ENCODE measurements around the gene RBMX. TPM values are rescaled to one million over a fixed set of nuclear protein-coding genes. Genes with fewer than 3 reads are reported as not detected.
"Not testable (repeated sequence)": the region's sequence is repeated elsewhere in the genome, so short reads cannot be mapped to it uniquely, and the experiment has no call there.

RBMX gene
- total RNA-seq, 2 donors from 2014 or later = 380 to 396 TPM

DNA sequence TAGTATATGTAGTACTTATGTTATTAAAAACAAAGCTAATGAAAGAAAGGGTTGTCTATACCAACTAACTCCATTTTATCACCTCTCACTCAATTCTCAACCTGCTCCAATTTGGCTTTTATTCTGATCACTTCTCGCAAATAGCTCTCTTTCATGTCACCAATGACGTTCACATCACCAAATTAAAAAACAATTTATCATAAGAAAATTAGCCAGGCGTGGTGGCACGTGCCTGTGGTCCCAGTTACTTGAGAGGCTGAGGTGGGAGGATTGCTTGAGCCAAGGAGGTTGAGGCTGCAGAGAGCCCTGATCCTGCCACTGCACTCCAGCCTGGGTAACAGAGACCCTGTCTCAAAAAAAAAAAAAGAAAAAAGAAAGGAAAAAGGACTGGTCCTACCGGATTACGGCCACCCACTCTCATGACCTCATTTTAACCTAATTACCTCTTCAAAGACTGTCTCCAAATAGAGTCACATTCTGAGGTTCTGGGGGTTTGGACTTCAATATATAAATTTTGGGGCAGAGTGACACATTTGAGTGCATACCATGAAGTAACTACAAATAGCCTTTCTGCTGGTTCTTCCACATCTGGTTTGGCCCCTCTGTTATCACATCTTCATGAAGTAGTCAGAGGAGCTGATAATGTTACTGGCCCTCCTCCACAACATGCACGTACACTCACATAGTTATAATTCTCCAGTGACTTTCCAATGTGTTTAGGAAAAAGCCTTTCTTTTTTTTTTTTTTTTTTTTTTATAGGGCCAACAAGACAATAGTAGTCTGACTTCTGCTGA is 15.8 kb upstream of the RBMX start:
- Histone ChIP-seq H3K4me1 (ENCODE audit: control insufficient read depth, insufficient read depth, low read length) (no peaks in the 10 kb centered on the region), H3K36me3 (ENCODE audit: control insufficient read depth, insufficient read depth, low read length) (no peaks in the 10 kb centered on the region), H3K9ac (ENCODE audit: extremely low read depth, low read length, poor library complexity, severe bottlenecking) (no peak overlapping the region), H3K27me3 (ENCODE audit: control insufficient read depth, insufficient read depth, low read length, poor library complexity, severe bottlenecking) (no peaks in the 10 kb centered on the region), H3K27ac (ENCODE audit: low read depth, low read length) (no peak overlapping the region), H3K9me3 (ENCODE audit: control insufficient read depth, low read length) (no peaks in the 10 kb centered on the region), H3K4me3 (ENCODE audit: low read length) (no peak overlapping the region)
- TF ChIP-seq, protein P1, sequence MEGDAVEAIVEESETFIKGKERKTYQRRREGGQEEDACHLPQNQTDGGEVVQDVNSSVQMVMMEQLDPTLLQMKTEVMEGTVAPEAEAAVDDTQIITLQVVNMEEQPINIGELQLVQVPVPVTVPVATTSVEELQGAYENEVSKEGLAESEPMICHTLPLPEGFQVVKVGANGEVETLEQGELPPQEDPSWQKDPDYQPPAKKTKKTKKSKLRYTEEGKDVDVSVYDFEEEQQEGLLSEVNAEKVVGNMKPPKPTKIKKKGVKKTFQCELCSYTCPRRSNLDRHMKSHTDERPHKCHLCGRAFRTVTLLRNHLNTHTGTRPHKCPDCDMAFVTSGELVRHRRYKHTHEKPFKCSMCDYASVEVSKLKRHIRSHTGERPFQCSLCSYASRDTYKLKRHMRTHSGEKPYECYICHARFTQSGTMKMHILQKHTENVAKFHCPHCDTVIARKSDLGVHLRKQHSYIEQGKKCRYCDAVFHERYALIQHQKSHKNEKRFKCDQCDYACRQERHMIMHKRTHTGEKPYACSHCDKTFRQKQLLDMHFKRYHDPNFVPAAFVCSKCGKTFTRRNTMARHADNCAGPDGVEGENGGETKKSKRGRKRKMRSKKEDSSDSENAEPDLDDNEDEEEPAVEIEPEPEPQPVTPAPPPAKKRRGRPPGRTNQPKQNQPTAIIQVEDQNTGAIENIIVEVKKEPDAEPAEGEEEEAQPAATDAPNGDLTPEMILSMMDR (conservative IDR thresholded peaks at IDR 0.05) = no peak
- DNase-seq = no peak
- Mint-ChIP-seq H3K9me3 (peaks cover 40% of the 10 kb centered on the region), H3K27ac (no peak overlapping the region), H3K4me3 (no peak overlapping the region), H3K4me1 (no peaks in the 10 kb centered on the region), H3K27me3 (ENCODE audit: insufficient read depth) (no peaks in the 10 kb centered on the region), H3K36me3 (ENCODE audit: low read depth) (no peaks in the 10 kb centered on the region)
- WGBS, 2 experiments (ENCODE audit: insufficient coverage in 1 of 2, insufficient read length in 1 of 2) = 97 to 100% methylated on average over 1 to 5 of the region's 7 CpGs

DNA sequence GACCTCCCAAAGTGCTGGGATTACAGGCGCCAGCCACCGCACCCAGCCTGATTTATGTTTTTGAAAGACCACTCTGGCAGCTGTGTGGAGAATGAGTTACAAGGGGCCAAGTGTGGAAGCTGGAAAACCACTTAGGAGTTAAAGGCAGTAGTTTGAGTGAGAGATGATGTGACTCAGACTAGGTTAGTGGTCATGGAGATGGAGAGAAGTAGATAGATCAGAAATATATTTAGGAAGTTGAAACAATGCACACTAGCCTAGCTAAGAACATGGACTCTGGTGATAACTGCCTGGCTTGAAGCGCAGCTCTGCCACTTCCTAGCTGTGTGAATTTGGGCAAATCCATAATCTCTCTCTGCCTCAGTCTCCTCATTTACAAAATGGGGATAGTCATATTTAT is 11.9 kb upstream of the RBMX start:
- no peak for DNase-seq
- Mint-ChIP-seq H3K27me3 (ENCODE audit: insufficient read depth) (no peaks in the 10 kb centered on the region), H3K4me1 (no peaks in the 10 kb centered on the region), H3K27ac (no peak overlapping the region), H3K9me3 (peaks cover 46% of the 10 kb centered on the region), H3K4me3 (no peak overlapping the region), H3K36me3 (ENCODE audit: low read depth) (no peaks in the 10 kb centered on the region)
- WGBS, 2 experiments (ENCODE audit: insufficient coverage in 1 of 2, insufficient read length in 1 of 2) = 96 to 100% methylated on average over 2 to 3 of the region's 3 CpGs
- Histone ChIP-seq H3K9me3 (ENCODE audit: control insufficient read depth, low read length) (no peaks in the 10 kb centered on the region), H3K4me1 (ENCODE audit: control insufficient read depth, insufficient read depth, low read length) (no peaks in the 10 kb centered on the region), H3K4me3 (ENCODE audit: low read length) (no peak overlapping the region), H3K27ac (ENCODE audit: low read depth, low read length) (no peak overlapping the region), H3K36me3 (ENCODE audit: control insufficient read depth, insufficient read depth, low read length) (no peaks in the 10 kb centered on the region), H3K27me3 (ENCODE audit: control insufficient read depth, insufficient read depth, low read length, poor library complexity, severe bottlenecking) (no peaks in the 10 kb centered on the region), H3K9ac (ENCODE audit: extremely low read depth, low read length, poor library complexity, severe bottlenecking) (no peak overlapping the region)
- TF ChIP-seq, protein P1 (conservative IDR thresholded peaks at IDR 0.05) = no peak

DNA sequence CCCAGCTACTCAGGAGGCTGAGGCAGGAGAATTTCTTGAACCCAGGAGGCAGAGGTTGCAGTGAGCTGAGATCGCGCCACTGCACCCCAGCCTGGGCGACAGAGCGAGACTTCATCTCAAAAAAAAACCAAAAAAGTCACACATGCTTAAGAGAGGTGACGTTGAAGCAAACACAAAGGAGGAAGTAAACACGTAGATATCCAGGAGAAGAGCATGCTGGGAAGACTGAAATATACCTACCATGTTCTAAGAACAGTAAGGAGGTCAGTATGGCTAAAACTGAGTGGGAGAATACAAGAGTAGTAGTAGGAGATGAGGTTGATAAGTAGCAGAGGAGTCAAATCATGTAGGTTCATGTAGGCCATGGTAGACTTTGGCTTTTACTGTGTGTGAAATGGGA is 10.1 kb upstream of the RBMX start:
- not testable (repeated sequence) for H3K27ac Mint-ChIP-seq; H3K4me1 Mint-ChIP-seq; H3K27me3 ChIP-seq (ENCODE audit: control insufficient read depth, insufficient read depth, low read length, poor library complexity, severe bottlenecking); H3K9ac ChIP-seq (ENCODE audit: extremely low read depth, low read length, poor library complexity, severe bottlenecking); H3K36me3 ChIP-seq (ENCODE audit: control insufficient read depth, insufficient read depth, low read length); H3K4me3 Mint-ChIP-seq; H3K9me3 ChIP-seq (ENCODE audit: control insufficient read depth, low read length); H3K4me3 ChIP-seq (ENCODE audit: low read length); H3K27ac ChIP-seq (ENCODE audit: low read depth, low read length); H3K4me1 ChIP-seq (ENCODE audit: control insufficient read depth, insufficient read depth, low read length); H3K27me3 Mint-ChIP-seq (ENCODE audit: insufficient read depth); H3K36me3 Mint-ChIP-seq (ENCODE audit: low read depth); DNase-seq
- WGBS, 2 experiments (ENCODE audit: insufficient coverage in 1 of 2, insufficient read length in 1 of 2) = 91 to 100% methylated on average over 1 to 2 of the region's 6 CpGs
- peaks cover 53% of the 10 kb centered on the region for H3K9me3 Mint-ChIP-seq

All from endodermal cell (in vitro differentiated cells).